Stimulated activated CD8-positive, alpha-beta memory T cell treated with anti-CD3 and anti-CD28 coated beads, Interleukin-12 subunit alpha, Interleukin-12 subunit beta, amount 100 ng/mL, for 1 hour (primary cell): ENCODE data around the gene CROCC2.
A peak's percentile ranks its signal among the peaks of the same experiment; 100 is the strongest.

Experiments
- DNase-seq: peaks from one replicate; pipeline ENCODE4 v3.0.0-alpha.2; 2020; ENCODE audit warnings: low read depth

CROCC2 gene

GRCh38 chr2:240988571-240989271 is 82.6 kb downstream of the CROCC2 start:
- no peak for DNase-seq

- DNase-seq = no peak
These were observed 83.5 kb downstream of the CROCC2 start for GRCh38 chr2:240989451-240990265.

GRCh38 chr2:240990266-240990529 is 84.1 kb downstream of the CROCC2 start:
- no peak for DNase-seq

- DNase-seq = no peak
These were observed 84.7 kb downstream of the CROCC2 start for GRCh38 chr2:240990726-240991377.

- DNase-seq = no peak
These were observed 85.5 kb downstream of the CROCC2 start for GRCh38 chr2:240991378-240992263.

GRCh38 chr2:240992572-240993291 is 86.6 kb downstream of the CROCC2 start:
- DNase-seq = no peak

GRCh38 chr2:240993446-240994170 is 87.5 kb downstream of the CROCC2 start:
- DNase-seq = no peak

- no peak for DNase-seq
These were observed 88.2 kb downstream of the CROCC2 start for GRCh38 chr2:240994171-240994896.

- no peak for DNase-seq
These were observed 89.2 kb downstream of the CROCC2 start for GRCh38 chr2:240995041-240996021.

- DNase-seq = no peak
These were observed 90.2 kb downstream of the CROCC2 start for GRCh38 chr2:240996161-240996833.

GRCh38 chr2:240996834-240997140 is 90.7 kb downstream of the CROCC2 start:
- no peak for DNase-seq

- no peak for DNase-seq
These were observed 91.2 kb downstream of the CROCC2 start for GRCh38 chr2:240997141-240997855.

- DNase-seq = peak; percentile 54
These were observed 91.9 kb downstream of the CROCC2 start, which contains the start of gene SNED1 for GRCh38 chr2:240997856-240998705. Gene SNED1 (plus strand): TSS chr2:240998618. CDS start chr2:240998838, 220 bp downstream.

GRCh38 chr2:240998706-240998994 is 92.5 kb downstream of the CROCC2 start:
- DNase-seq = no peak

GRCh38 chr2:240998995-240999791 is 93.1 kb downstream of the CROCC2 start:
- DNase-seq = no peak

GRCh38 chr2:240999873-241000541 is 93.9 kb downstream of the CROCC2 start:
- DNase-seq = no peak
